MV-4-11 (cell line): ENCODE data around the gene PPIC.

Experiments
- DNase-seq: peaks from one replicate; lab custom pipeline; 2025; lab: John Stamatoyannopoulos, UW

The PPIC gene

GRCh38 chr5:123036391-123037103, at the start of gene PPIC:
PPIC (minus strand) TSS chr5:123036725; CDS start chr5:123036625, 100 bp downstream.
- DNase-seq = no peak

GRCh38 chr5:123085638-123086286, 49.2 kb upstream of the PPIC start:
- DNase-seq = no peak

- no peak for DNase-seq
Measured at GRCh38 chr5:123084730-123085605, 48.4 kb upstream of the PPIC start.

GRCh38 chr5:123083298-123083697, 46.8 kb upstream of the PPIC start:
- DNase-seq = no peak

GRCh38 chr5:123080215-123080614, 43.7 kb upstream of the PPIC start:
- DNase-seq = no peak

GRCh38 chr5:123075521-123076163, 39.1 kb upstream of the PPIC start:
- DNase-seq = no peak

- DNase-seq = no peak
Measured at GRCh38 chr5:123068368-123068938, 31.9 kb upstream of the PPIC start.

- no peak for DNase-seq
Measured at GRCh38 chr5:123066016-123066415, 29.5 kb upstream of the PPIC start.

- no peak for DNase-seq
Measured at GRCh38 chr5:123059455-123059854, 22.9 kb upstream of the PPIC start.

- no peak for DNase-seq
Measured at GRCh38 chr5:123051206-123051605, 14.7 kb upstream of the PPIC start.

GRCh38 chr5:123047706-123048105, 11.2 kb upstream of the PPIC start:
- DNase-seq = no peak

- DNase-seq = no peak
Measured at GRCh38 chr5:123046222-123046621, 9.7 kb upstream of the PPIC start.

- DNase-seq = no peak
Measured at GRCh38 chr5:123044926-123045617, 8.5 kb upstream of the PPIC start.

- DNase-seq = no peak
Measured at GRCh38 chr5:123039673-123040072, 3.1 kb upstream of the PPIC start.

- no peak for DNase-seq
Measured at GRCh38 chr5:123037104-123037418, 536 bp upstream of the PPIC start.

GRCh38 chr5:123035918-123036390, 571 bp downstream of the PPIC start:
- DNase-seq = no peak

GRCh38 chr5:123035360-123035917, 1.1 kb downstream of the PPIC start:
- no peak for DNase-seq

GRCh38 chr5:123033157-123033671, 3.3 kb downstream of the PPIC start:
- no peak for DNase-seq

GRCh38 chr5:123028222-123028621, 8.3 kb downstream of the PPIC start:
- DNase-seq = no peak

GRCh38 chr5:123014689-123015088, 21.8 kb downstream of the PPIC start:
- DNase-seq = no peak

GRCh38 chr5:123012321-123012720, 24.2 kb downstream of the PPIC start:
- DNase-seq = peak; percentile 73
